GM12878 (cell line): Measurements from ENCODE around the gene INHBC.

ENCODE experiments used
- ASH2L ChIP-seq: fragments of 300-600, 200-600 bp; sonication (generic); IDR thresholded peaks from 2 replicates; pipeline ENCODE4 v1.6.1; 2017; ENCODE audit warnings: low read depth, mild to moderate bottlenecking, borderline replicate concordance
- BRCA1 ChIP-seq: IDR thresholded peaks from 2 replicates; pipeline ENCODE4 v1.6.1; 2011; ENCODE audit warnings: low read depth, low read length, improper control_type of control experiment
- CTCF ChIP-seq, 3 experiments: IDR thresholded peaks in 2 of 3; conservative IDR thresholded peaks in 1 of 3; 2 replicates each; pipeline ENCODE4 v1.5.1; 2011; ENCODE audit warnings: low read depth in 3 of 3, low read length in 3 of 3, mild to moderate bottlenecking in 3 of 3, control low read depth in 2 of 3, moderate library complexity in 2 of 3, inconsistent platforms in 1 of 3, mixed read lengths in 1 of 3; ENCODE audit not compliant: control insufficient read depth in 2 of 3, insufficient read depth in 1 of 3; ENCODE audit errors: extremely low read depth in 1 of 3
- EP300 ChIP-seq, 2 experiments: fragments of 150-350 bp in 1 of 2; IDR thresholded peaks; 2 replicates each; pipeline ENCODE4 v1.6.1; 2011 to 2012; ENCODE audit warnings: low read depth in 2 of 2, low read length in 2 of 2, borderline replicate concordance in 1 of 2, improper control_type of control experiment in 1 of 2, inconsistent platforms in 1 of 2; ENCODE audit not compliant: control insufficient read depth in 1 of 2
- EZH2 ChIP-seq: IDR thresholded peaks from 2 replicates; pipeline ENCODE4 v1.6.1; 2012; ENCODE audit warnings: low read depth, mild to moderate bottlenecking, control low read depth, inconsistent platforms, low read length, borderline replicate concordance; ENCODE audit not compliant: control insufficient read depth
- FOXK2 ChIP-seq: fragments of 450-650 bp; IDR thresholded peaks from 2 replicates; pipeline ENCODE4 v1.6.1; 2017; ENCODE audit warnings: mild to moderate bottlenecking, moderate library complexity
- HCFC1 ChIP-seq: fragments of 150-350 bp; IDR thresholded peaks from 2 replicates; pipeline ENCODE4 v1.6.1; 2014; ENCODE audit warnings: low read length
- MYC ChIP-seq: IDR thresholded peaks from 2 replicates; pipeline ENCODE4 v1.6.1; 2011; ENCODE audit warnings: mild to moderate bottlenecking, low read length, moderate library complexity, inconsistent platforms; ENCODE audit not compliant: insufficient read depth, insufficient replicate concordance, insufficient read length, severe bottlenecking
- POLR2A ChIP-seq: IDR thresholded peaks from 2 replicates; pipeline ENCODE4 v1.6.1; 2011; ENCODE audit warnings: low read depth, mild to moderate bottlenecking, low read length
- RAD21 ChIP-seq: IDR thresholded peaks from 2 replicates; pipeline ENCODE4 v1.6.1; 2011; ENCODE audit warnings: mild to moderate bottlenecking, low read depth, low read length, moderate library complexity; ENCODE audit not compliant: insufficient read depth
- REST ChIP-seq: IDR thresholded peaks from 2 replicates; pipeline ENCODE4 v1.6.1; 2012; ENCODE audit warnings: mild to moderate bottlenecking, low read depth, low read length
- SRF ChIP-seq, 2 experiments: IDR thresholded peaks; 2 replicates each; pipeline ENCODE4 v1.6.1; 2011; ENCODE audit warnings: low read depth in 2 of 2, low read length in 2 of 2, mild to moderate bottlenecking in 1 of 2, moderate library complexity in 1 of 2
- TF ChIP-seq, protein P1 (sequence below): IDR thresholded peaks from 2 replicates; pipeline ENCODE4 v1.6.1; 2011; ENCODE audit warnings: mild to moderate bottlenecking, low read depth, low read length, moderate library complexity; ENCODE audit not compliant: insufficient replicate concordance
- TF ChIP-seq, protein P2 (sequence below): IDR thresholded peaks from 2 replicates; pipeline ENCODE4 v1.6.1; 2012; ENCODE audit warnings: low read length, inconsistent platforms

GRCh38 chr12:57446292-57446960, 11.8 kb downstream of the INHBC start:
- no peak for TF ChIP-seq REST
- no peak for TF ChIP-seq POLR2A
- TF ChIP-seq ASH2L = no peak
- TF ChIP-seq, protein P1, sequence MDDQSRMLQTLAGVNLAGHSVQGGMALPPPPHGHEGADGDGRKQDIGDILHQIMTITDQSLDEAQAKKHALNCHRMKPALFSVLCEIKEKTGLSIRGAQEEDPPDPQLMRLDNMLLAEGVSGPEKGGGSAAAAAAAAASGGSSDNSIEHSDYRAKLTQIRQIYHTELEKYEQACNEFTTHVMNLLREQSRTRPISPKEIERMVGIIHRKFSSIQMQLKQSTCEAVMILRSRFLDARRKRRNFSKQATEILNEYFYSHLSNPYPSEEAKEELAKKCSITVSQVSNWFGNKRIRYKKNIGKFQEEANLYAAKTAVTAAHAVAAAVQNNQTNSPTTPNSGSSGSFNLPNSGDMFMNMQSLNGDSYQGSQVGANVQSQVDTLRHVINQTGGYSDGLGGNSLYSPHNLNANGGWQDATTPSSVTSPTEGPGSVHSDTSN = no peak
- TF ChIP-seq SRF (IDR thresholded peaks at IDR 0.05; ENCODE audit: low read depth in 2 of 2, low read length in 2 of 2) = no peak
- TF ChIP-seq FOXK2 = no peak
- no peak for TF ChIP-seq HCFC1
- no peak for TF ChIP-seq EZH2
- no peak for TF ChIP-seq BRCA1
- TF ChIP-seq EP300 (IDR thresholded peaks at IDR 0.05; ENCODE audit: borderline replicate concordance in 1 of 2, control insufficient read depth in 1 of 2, low read depth in 2 of 2, low read length in 2 of 2) = no peak
- no peak for TF ChIP-seq CTCF (IDR thresholded peaks at IDR 0.05 in 2 of 3, conservative IDR thresholded peaks at IDR 0.05 in 1 of 3; ENCODE audit: control insufficient read depth in 2 of 3, extremely low read depth in 1 of 3, insufficient read depth in 1 of 3, low read depth in 3 of 3, low read length in 3 of 3)
- TF ChIP-seq MYC = no peak
- TF ChIP-seq, protein P2, sequence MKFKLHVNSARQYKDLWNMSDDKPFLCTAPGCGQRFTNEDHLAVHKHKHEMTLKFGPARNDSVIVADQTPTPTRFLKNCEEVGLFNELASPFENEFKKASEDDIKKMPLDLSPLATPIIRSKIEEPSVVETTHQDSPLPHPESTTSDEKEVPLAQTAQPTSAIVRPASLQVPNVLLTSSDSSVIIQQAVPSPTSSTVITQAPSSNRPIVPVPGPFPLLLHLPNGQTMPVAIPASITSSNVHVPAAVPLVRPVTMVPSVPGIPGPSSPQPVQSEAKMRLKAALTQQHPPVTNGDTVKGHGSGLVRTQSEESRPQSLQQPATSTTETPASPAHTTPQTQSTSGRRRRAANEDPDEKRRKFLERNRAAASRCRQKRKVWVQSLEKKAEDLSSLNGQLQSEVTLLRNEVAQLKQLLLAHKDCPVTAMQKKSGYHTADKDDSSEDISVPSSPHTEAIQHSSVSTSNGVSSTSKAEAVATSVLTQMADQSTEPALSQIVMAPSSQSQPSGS = no peak
- TF ChIP-seq RAD21 = no peak
